PFSK-1 (cell line): Measurements from ENCODE around the gene GLIS1.

ENCODE experiments used
- FOXP2 ChIP-seq: optimal IDR thresholded peaks from 2 replicates; pipeline ENCODE3; 2011; ENCODE audit warnings: borderline replicate concordance, control low read depth, inconsistent platforms; ENCODE audit not compliant: insufficient read depth; ENCODE audit errors: extremely low read length, extremely low read depth
- POLR2AphosphoS5 ChIP-seq: IDR thresholded peaks from 2 replicates; pipeline ENCODE4 v1.6.1; 2012; ENCODE audit warnings: low read depth, mild to moderate bottlenecking, control low read depth, low read length, moderate library complexity
- REST ChIP-seq, 2 experiments: IDR thresholded peaks; 2 replicates each; pipeline versions ENCODE4 v1.6.1 to v1.8.0; 2011 to 2012; ENCODE audit warnings: low read depth in 2 of 2, low read length in 2 of 2, control low read depth in 1 of 2, inconsistent platforms in 1 of 2, mild to moderate bottlenecking in 1 of 2, moderate library complexity in 1 of 2; ENCODE audit not compliant: insufficient read depth in 1 of 2
- SIN3A ChIP-seq: IDR thresholded peaks from 2 replicates; pipeline ENCODE4 v1.6.1; 2012; ENCODE audit warnings: mild to moderate bottlenecking, low read length, moderate library complexity, borderline replicate concordance; ENCODE audit not compliant: insufficient read depth
- TAF1 ChIP-seq: IDR thresholded peaks from 2 replicates; pipeline ENCODE4 v1.6.1; 2012; ENCODE audit warnings: low read length, control low read depth, borderline replicate concordance; ENCODE audit not compliant: insufficient read depth

Gene GLIS1

GRCh38 chr1:53540604-53541262 is 198.2 kb downstream of the GLIS1 start:
- TF ChIP-seq FOXP2 (no peak), TAF1 (no peak), REST (IDR thresholded peaks at IDR 0.05; ENCODE audit: insufficient read depth in 1 of 2, low read depth in 2 of 2, low read length in 2 of 2) (no peak), POLR2AphosphoS5 (no peak), SIN3A (no peak)

- TF ChIP-seq FOXP2 = no peak
- no peak for TF ChIP-seq REST (IDR thresholded peaks at IDR 0.05; ENCODE audit: insufficient read depth in 1 of 2, low read depth in 2 of 2, low read length in 2 of 2)
- no peak for TF ChIP-seq POLR2AphosphoS5
- no peak for TF ChIP-seq TAF1
- no peak for TF ChIP-seq SIN3A
These were observed 199.0 kb downstream of the GLIS1 start for GRCh38 chr1:53539711-53540603.

GRCh38 chr1:53539226-53539625 is 199.7 kb downstream of the GLIS1 start:
- TF ChIP-seq FOXP2 = no peak
- TF ChIP-seq REST (IDR thresholded peaks at IDR 0.05; ENCODE audit: insufficient read depth in 1 of 2, low read depth in 2 of 2, low read length in 2 of 2) = no peak
- no peak for TF ChIP-seq TAF1
- no peak for TF ChIP-seq SIN3A
- TF ChIP-seq POLR2AphosphoS5 = no peak

- TF ChIP-seq FOXP2 (no peak), REST (IDR thresholded peaks at IDR 0.05; ENCODE audit: insufficient read depth in 1 of 2, low read depth in 2 of 2, low read length in 2 of 2) (no peak), SIN3A (no peak), POLR2AphosphoS5 (no peak), TAF1 (no peak)
These were observed 202.4 kb downstream of the GLIS1 start for GRCh38 chr1:53536606-53537005.
